HepG2 (cell line): ENCODE results near the gene NCAPD2. TPM values are rescaled to one million over a fixed set of nuclear protein-coding genes. Genes with fewer than 3 reads are reported as not detected.

Experiments used
- ARNTL ChIP-seq: sonication (generic); formaldehyde crosslinking; IDR thresholded peaks from 2 replicates; pipeline ENCODE4 v1.4.0; 2020; ENCODE audit warnings: mild to moderate bottlenecking, missing genetic modification reagents
- GTF3A ChIP-seq: sonication (generic); formaldehyde crosslinking; conservative IDR thresholded peaks from 2 replicates; pipeline ENCODE4 v1.4.0; 2020; ENCODE audit warnings: mild to moderate bottlenecking, missing genetic modification reagents
- HHEX ChIP-seq: IDR thresholded peaks from 2 replicates; pipeline ENCODE4 v1.6.1; 2016; ENCODE audit warnings: control low read depth
- KMT2B ChIP-seq: IDR thresholded peaks from 2 replicates; pipeline ENCODE4 v1.6.1; 2016; ENCODE audit warnings: missing genetic modification reagents, missing compliant biosample characterization
- MEF2D ChIP-seq: sonication (generic); formaldehyde crosslinking; IDR thresholded peaks from 2 replicates; pipeline ENCODE4 v1.5.1; 2020; ENCODE audit warnings: mild to moderate bottlenecking, missing genetic modification reagents
- NFE2L2 ChIP-seq: fragments of 150-350 bp; IDR thresholded peaks from 2 replicates; pipeline ENCODE4 v1.6.1; 2014; ENCODE audit warnings: low read length
- NFKBIZ ChIP-seq: IDR thresholded peaks from 2 replicates; pipeline ENCODE4 v1.6.1; 2018; ENCODE audit warnings: missing genetic modification reagents, missing compliant biosample characterization
- POLR2G ChIP-seq: fragments of 200-400 bp; formaldehyde crosslinking; IDR thresholded peaks from 2 replicates; pipeline ENCODE4 v1.6.1; 2018; ENCODE audit warnings: mild to moderate bottlenecking, low read depth, low read length, moderate library complexity
- RXRA ChIP-seq: sonication (generic); formaldehyde crosslinking; IDR thresholded peaks from 2 replicates; pipeline ENCODE4 v1.5.1; 2020; ENCODE audit warnings: missing genetic modification reagents
- TMF1 ChIP-seq: sonication (generic); formaldehyde crosslinking; IDR thresholded peaks from 2 replicates; pipeline ENCODE4 v1.8.1; 2022; ENCODE audit warnings: low read depth, missing genetic modification reagents
- ZMYM4 ChIP-seq: sonication (generic); formaldehyde crosslinking; IDR thresholded peaks from 2 replicates; pipeline ENCODE4 v1.8.1; 2023; ENCODE audit warnings: mild to moderate bottlenecking, missing genetic modification reagents
- ZNF230 ChIP-seq: sonication (generic); formaldehyde crosslinking; IDR thresholded peaks from 2 replicates; pipeline ENCODE4 v1.4.0; 2020; ENCODE audit warnings: mild to moderate bottlenecking, missing genetic modification reagents
- polyA plus RNA-seq, 8 experiments: library from polyadenylated mRNA; depleted of rRNA in 3 of 8; stranded (reverse) in 7 of 8; unstranded in 1 of 8; fragments of >200 nt; fragmentation: Illumina TruSeq in 4 of 8; extraction: Trizol in 4 of 8; gene quantifications; 2 replicates each; pipeline versions ENCODE4 v1.2.1 to v1.2.3, GENCODE V29; 2011 to 2016; ENCODE audit warnings: low read depth in 4 of 8, missing spikeins in 1 of 8, mixed read lengths in 1 of 8; ENCODE audit not compliant: insufficient read depth in 1 of 8
- total RNA-seq, 5 experiments: library from RNA; depleted of rRNA; stranded (reverse); fragments of >200 nt; fragmentation: Illumina TruSeq; extraction: Trizol; gene quantifications; 2 replicates each; pipeline ENCODE4 v1.2.3, GENCODE V29; 2016; ENCODE audit warnings: low read depth in 1 of 5
- TF ChIP-seq, protein P1 (sequence below): sonication (generic); formaldehyde crosslinking; IDR thresholded peaks from 2 replicates; pipeline ENCODE4 v1.5.0; 2020; ENCODE audit warnings: mild to moderate bottlenecking, missing genetic modification reagents
- TF ChIP-seq, protein P2 (sequence below): sonication (generic); formaldehyde crosslinking; IDR thresholded peaks from 2 replicates; pipeline ENCODE4 v1.5.0; 2020; ENCODE audit warnings: mild to moderate bottlenecking, missing genetic modification reagents
- TF ChIP-seq, protein P3 (sequence below): sonication (generic); formaldehyde crosslinking; IDR thresholded peaks from 2 replicates; pipeline ENCODE4 v1.4.0; 2020; ENCODE audit warnings: missing genetic modification reagents; ENCODE audit errors: not compliant biosample characterization
- TF ChIP-seq, protein P4 (sequence below): sonication (generic); formaldehyde crosslinking; IDR thresholded peaks from 2 replicates; pipeline ENCODE4 v1.4.0; 2020; ENCODE audit warnings: missing genetic modification reagents
- TF ChIP-seq, protein P5 (sequence below): sonication (generic); formaldehyde crosslinking; conservative IDR thresholded peaks from 2 replicates; pipeline ENCODE4 v1.4.0; 2020; ENCODE audit warnings: missing genetic modification reagents

NCAPD2 gene
- total and polyA plus RNA-seq, 2 of the 13 experiments (the other 11 are each of a cell fraction or from before 2014, with no cell fraction given) = 51.1 to 65.6 TPM

DNA sequence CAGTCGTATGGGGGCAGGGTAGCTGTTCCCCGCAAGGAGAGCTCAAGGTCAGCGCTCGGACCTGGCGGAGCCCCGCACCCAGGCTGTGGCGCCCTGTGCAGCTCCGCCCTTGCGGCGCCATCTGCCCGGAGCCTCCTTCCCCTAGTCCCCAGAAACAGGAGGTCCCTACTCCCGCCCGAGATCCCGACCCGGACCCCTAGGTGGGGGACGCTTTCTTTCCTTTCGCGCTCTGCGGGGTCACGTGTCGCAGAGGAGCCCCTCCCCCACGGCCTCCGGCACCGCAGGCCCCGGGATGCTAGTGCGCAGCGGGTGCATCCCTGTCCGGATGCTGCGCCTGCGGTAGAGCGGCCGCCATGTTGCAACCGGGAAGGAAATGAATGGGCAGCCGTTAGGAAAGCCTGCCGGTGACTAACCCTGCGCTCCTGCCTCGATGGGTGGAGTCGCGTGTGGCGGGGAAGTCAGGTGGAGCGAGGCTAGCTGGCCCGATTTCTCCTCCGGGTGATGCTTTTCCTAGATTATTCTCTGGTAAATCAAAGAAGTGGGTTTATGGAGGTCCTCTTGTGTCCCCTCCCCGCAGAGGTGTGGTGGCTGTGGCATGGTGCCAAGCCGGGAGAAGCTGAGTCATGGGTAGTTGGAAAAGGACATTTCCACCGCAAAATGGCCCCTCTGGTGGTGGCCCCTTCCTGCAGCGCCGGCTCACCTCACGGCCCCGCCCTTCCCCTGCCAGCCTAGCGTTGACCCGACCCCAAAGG lies 41.2 kb downstream of the NCAPD2 start (continued):
- TF ChIP-seq, protein P1, sequence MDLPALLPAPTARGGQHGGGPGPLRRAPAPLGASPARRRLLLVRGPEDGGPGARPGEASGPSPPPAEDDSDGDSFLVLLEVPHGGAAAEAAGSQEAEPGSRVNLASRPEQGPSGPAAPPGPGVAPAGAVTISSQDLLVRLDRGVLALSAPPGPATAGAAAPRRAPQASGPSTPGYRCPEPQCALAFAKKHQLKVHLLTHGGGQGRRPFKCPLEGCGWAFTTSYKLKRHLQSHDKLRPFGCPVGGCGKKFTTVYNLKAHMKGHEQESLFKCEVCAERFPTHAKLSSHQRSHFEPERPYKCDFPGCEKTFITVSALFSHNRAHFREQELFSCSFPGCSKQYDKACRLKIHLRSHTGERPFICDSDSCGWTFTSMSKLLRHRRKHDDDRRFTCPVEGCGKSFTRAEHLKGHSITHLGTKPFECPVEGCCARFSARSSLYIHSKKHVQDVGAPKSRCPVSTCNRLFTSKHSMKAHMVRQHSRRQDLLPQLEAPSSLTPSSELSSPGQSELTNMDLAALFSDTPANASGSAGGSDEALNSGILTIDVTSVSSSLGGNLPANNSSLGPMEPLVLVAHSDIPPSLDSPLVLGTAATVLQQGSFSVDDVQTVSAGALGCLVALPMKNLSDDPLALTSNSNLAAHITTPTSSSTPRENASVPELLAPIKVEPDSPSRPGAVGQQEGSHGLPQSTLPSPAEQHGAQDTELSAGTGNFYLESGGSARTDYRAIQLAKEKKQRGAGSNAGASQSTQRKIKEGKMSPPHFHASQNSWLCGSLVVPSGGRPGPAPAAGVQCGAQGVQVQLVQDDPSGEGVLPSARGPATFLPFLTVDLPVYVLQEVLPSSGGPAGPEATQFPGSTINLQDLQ (CRISPR knock-in tag) = peak; percentile 26; the same call in 1 of the 2 replicates
- TF ChIP-seq ZMYM4 (CRISPR knock-in tag) (no peak), KMT2B (CRISPR knock-in tag) (no peak), POLR2G (peak; percentile 74), TMF1 (CRISPR knock-in tag) (no peak), NFE2L2 (no peak), GTF3A (CRISPR knock-in tag) (no peak; the same call in 1 of the 2 replicates), NFKBIZ (CRISPR knock-in tag) (no peak), ARNTL (CRISPR knock-in tag) (0 out of 2 replicates have a peak, but pooled peaks have one; percentile 36), MEF2D (CRISPR knock-in tag) (peak; percentile 77; the same call in 1 of the 2 replicates), RXRA (no peak), HHEX (CRISPR knock-in tag) (no peak), ZNF230 (CRISPR knock-in tag) (0 out of 2 replicates have a peak, but pooled peaks have one; percentile 82)
- TF ChIP-seq, protein P2, sequence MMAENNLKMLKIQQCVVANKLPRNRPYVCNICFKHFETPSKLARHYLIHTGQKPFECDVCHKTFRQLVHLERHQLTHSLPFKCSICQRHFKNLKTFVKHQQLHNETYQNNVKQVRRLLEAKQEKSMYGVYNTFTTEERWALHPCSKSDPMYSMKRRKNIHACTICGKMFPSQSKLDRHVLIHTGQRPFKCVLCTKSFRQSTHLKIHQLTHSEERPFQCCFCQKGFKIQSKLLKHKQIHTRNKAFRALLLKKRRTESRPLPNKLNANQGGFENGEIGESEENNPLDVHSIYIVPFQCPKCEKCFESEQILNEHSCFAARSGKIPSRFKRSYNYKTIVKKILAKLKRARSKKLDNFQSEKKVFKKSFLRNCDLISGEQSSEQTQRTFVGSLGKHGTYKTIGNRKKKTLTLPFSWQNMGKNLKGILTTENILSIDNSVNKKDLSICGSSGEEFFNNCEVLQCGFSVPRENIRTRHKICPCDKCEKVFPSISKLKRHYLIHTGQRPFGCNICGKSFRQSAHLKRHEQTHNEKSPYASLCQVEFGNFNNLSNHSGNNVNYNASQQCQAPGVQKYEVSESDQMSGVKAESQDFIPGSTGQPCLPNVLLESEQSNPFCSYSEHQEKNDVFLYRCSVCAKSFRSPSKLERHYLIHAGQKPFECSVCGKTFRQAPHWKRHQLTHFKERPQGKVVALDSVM (CRISPR knock-in tag) = no peak
- TF ChIP-seq, protein P3, sequence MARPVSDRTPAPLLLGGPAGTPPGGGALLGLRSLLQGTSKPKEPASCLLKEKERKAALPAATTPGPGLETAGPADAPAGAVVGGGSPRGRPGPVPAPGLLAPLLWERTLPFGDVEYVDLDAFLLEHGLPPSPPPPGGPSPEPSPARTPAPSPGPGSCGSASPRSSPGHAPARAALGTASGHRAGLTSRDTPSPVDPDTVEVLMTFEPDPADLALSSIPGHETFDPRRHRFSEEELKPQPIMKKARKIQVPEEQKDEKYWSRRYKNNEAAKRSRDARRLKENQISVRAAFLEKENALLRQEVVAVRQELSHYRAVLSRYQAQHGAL (CRISPR knock-in tag) = no peak
- TF ChIP-seq, protein P4, sequence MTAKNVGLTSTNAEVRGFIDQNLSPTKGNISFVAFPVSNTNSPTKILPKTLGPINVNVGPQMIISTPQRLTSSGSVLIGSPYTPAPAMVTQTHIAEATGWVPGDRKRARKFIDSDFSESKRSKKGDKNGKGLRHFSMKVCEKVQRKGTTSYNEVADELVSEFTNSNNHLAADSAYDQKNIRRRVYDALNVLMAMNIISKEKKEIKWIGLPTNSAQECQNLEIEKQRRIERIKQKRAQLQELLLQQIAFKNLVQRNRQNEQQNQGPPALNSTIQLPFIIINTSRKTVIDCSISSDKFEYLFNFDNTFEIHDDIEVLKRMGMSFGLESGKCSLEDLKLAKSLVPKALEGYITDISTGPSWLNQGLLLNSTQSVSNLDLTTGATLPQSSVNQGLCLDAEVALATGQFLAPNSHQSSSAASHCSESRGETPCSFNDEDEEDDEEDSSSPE (CRISPR knock-in tag) = peak; percentile 55
- TF ChIP-seq, protein P5, sequence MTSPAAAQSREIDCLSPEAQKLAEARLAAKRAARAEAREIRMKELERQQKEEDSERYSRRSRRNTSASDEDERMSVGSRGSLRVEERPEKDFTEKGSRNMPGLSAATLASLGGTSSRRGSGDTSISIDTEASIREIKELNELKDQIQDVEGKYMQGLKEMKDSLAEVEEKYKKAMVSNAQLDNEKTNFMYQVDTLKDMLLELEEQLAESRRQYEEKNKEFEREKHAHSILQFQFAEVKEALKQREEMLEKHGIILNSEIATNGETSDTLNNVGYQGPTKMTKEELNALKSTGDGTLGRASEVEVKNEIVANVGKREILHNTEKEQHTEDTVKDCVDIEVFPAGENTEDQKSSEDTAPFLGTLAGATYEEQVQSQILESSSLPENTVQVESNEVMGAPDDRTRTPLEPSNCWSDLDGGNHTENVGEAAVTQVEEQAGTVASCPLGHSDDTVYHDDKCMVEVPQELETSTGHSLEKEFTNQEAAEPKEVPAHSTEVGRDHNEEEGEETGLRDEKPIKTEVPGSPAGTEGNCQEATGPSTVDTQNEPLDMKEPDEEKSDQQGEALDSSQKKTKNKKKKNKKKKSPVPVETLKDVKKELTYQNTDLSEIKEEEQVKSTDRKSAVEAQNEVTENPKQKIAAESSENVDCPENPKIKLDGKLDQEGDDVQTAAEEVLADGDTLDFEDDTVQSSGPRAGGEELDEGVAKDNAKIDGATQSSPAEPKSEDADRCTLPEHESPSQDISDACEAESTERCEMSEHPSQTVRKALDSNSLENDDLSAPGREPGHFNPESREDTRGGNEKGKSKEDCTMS = no peak
